ENCODE measurements around the gene STAG2. TPM values are rescaled to one million over a fixed set of nuclear protein-coding genes. Genes with fewer than 3 reads are reported as not detected.

STAG2 gene
- total RNA-seq, 2 experiments from 2014 or later, result 92.3 to 103 TPM

DNA sequence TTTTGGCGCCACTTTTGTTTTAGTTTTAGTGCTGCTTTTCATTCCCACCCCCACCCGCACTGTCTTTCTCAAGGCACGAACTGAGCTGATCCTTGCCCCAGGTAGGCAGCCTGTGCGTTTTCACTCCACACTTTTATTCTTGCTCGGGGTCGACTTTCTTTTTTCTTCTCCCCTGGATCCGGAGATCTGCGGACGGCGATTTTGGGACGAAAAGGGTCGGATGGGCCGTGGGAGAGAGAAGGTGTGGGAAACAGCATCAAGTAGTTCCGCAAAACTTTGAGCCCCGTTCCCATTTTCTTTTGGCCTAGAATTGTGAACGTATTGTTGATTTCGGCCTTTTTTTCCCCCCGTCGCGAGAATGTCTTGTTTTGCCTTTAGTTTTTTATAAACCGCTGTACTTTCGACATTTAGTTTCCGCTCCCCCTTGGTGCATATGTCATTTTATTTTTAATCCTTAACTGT, 531 bp downstream of the STAG2 start:
- no peak for DNase-seq

DNA sequence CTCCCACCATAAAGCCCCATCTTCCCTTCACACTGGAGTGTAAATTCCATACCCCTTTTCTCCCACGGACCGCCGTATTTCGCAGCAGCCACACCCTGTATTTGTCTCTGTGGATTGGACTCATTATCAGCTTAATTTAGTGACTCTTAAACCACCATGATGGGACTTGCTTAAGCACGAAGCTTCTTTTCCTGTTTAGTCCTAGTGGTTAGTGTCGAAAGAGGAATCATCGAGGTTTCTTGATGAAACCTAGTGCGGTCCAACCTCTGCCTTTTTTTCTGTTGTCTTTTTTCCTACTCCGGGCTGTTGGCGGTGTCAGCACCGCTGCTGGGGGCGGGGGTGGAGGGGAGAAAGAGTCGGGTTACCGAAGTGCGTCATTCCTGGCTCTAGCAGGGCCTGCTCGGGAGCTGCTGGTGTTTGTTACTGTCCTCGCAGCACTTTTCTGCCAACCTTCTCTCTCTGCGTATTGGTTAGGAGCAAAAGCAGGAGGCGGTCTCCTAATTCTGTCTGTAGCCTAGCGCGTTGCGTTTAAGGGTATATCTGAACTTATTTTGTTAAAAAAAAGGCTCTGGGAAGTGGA, 1.4 kb downstream of the STAG2 start:
- Mint-ChIP-seq H3K4me1 (peaks cover 24% of the 10 kb centered on the region), H3K27ac (peak overlapping the region; percentile 97), H3K27me3 (no peaks in the 10 kb centered on the region), H3K9me3 (no peaks in the 10 kb centered on the region), H3K4me3 (peak overlapping the region; percentile 94), H3K36me3 (peaks cover 10% of the 10 kb centered on the region)
- POLR2A ChIA-PET, result interaction anchor here (0.7 to 1.2 kb wide), 3 partner anchors 23 to 256 kb away, joined by 3 read pairs; no protein-coding TSS in a partner anchor
- DNase-seq, result peak; percentile 65
- ATAC-seq (ENCODE audit: low read depth), result peak; percentile 59

More for the DNA sequence above, 531 bp downstream of the STAG2 start:
- Mint-ChIP-seq H3K4me3 (peak overlapping the region; percentile 94), H3K27me3 (no peaks in the 10 kb centered on the region), H3K27ac (peak overlapping the region; percentile 97), H3K36me3 (peaks cover 10% of the 10 kb centered on the region), H3K9me3 (no peaks in the 10 kb centered on the region), H3K4me1 (peaks cover 24% of the 10 kb centered on the region)
- ATAC-seq (ENCODE audit: low read depth), result no peak
- POLR2A ChIA-PET, result interaction anchor here (0.6 kb wide), 1 partner anchor 865 kb away, joined by 4 read pairs; no protein-coding TSS in a partner anchor

DNA sequence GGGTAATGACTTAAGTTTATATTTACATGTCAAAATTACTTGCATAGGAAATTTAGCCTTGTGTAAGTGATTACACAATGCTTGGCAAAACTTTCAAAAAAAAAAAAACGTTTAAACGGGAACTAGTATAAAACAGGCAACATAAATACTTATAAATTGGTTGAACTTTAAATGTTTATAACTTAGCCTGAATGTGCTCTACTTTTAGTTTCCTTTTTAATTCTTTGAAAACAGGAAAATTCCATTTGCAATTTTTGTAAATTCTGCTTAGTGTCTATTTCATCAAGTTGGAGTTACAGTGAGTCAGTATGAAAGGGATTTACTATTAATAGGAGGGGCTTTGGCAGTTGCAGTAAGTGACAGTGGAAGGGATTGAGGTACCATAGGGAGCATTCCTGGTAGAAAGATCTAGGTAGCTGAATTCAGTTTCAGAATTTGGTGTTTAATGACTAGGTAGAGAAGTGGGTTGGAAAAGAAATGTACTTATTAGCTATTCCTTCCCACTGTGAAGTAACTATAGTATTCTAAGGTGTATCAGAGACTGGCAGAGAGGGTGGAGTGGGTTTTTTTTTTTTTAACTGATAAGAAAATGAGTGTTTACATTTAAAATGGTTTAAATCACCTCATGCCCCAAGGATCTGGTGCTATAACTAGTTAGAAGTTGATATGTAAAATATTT, 2.8 kb downstream of the STAG2 start:
- H3K4me1 Mint-ChIP-seq, result peaks cover 26% of the 10 kb centered on the region

DNA sequence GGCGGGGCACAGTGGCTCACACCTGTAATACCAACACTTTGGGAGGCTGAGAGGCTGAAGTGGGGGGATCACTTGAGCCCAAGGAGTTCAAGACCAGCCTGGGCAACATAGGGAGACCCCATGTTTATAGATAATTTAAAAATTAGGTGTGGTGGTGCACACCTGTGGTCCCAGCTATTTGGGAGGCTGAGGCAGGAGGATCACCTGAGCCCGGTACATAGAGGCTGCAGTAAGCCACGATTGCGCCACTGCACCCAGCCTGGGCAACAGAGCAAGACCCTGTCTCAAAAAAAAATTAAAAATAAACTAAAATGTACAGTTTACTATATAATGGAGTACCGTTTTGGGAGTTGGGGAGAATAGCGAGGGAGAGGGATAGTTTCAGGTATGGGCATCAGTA, 4.2 kb downstream of the STAG2 start:
- H3K27ac Mint-ChIP-seq, result no peak overlapping the region
- H3K4me1 Mint-ChIP-seq, result peaks cover 32% of the 10 kb centered on the region
- H3K9me3 Mint-ChIP-seq, result no peaks in the 10 kb centered on the region
- peaks cover 15% of the 10 kb centered on the region for H3K36me3 Mint-ChIP-seq
- no peak overlapping the region for H3K4me3 Mint-ChIP-seq
- no peak for DNase-seq
- no peak for ATAC-seq (ENCODE audit: low read depth)
- H3K27me3 Mint-ChIP-seq, result no peaks in the 10 kb centered on the region
- POLR2A ChIA-PET, result no interaction called here

More for the DNA sequence above, 2.8 kb downstream of the STAG2 start:
- DNase-seq, result no peak
- H3K4me3 Mint-ChIP-seq, result peak overlapping the region; percentile 94
- POLR2A ChIA-PET, result no interaction called here
- H3K27ac Mint-ChIP-seq, result peak overlapping the region; percentile 97
- peaks cover 10% of the 10 kb centered on the region for H3K36me3 Mint-ChIP-seq
- ATAC-seq (ENCODE audit: low read depth), result no peak
- no peaks in the 10 kb centered on the region for H3K27me3 Mint-ChIP-seq
- H3K9me3 Mint-ChIP-seq, result no peaks in the 10 kb centered on the region

DNA sequence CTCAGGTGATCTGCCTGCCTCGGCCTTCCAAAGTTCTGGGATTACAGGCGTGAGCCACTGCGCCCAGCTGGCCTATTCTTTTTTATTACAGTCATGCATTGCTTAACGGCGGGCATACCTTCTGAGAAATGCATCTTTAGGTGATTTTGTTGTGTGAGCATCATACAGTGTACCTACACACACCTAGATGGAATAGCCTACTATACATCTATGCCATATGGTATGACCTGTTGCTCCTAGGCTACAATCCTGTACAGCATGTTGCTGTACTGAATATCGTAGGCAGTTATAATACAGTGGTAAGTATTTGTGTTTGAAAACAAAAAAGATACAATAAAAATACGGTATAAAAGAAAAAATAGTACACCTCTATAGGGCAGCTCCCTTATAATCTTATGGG, 6.0 kb downstream of the STAG2 start:
- H3K4me1 Mint-ChIP-seq, result peaks cover 40% of the 10 kb centered on the region
- POLR2A ChIA-PET, result no interaction called here
- no peak for ATAC-seq (ENCODE audit: low read depth)
- no peak for DNase-seq
- peaks cover 11% of the 10 kb centered on the region for H3K36me3 Mint-ChIP-seq
- H3K27ac Mint-ChIP-seq, result no peak overlapping the region
- H3K9me3 Mint-ChIP-seq, result no peaks in the 10 kb centered on the region
- no peaks in the 10 kb centered on the region for H3K27me3 Mint-ChIP-seq
- H3K4me3 Mint-ChIP-seq, result no peak overlapping the region

DNA sequence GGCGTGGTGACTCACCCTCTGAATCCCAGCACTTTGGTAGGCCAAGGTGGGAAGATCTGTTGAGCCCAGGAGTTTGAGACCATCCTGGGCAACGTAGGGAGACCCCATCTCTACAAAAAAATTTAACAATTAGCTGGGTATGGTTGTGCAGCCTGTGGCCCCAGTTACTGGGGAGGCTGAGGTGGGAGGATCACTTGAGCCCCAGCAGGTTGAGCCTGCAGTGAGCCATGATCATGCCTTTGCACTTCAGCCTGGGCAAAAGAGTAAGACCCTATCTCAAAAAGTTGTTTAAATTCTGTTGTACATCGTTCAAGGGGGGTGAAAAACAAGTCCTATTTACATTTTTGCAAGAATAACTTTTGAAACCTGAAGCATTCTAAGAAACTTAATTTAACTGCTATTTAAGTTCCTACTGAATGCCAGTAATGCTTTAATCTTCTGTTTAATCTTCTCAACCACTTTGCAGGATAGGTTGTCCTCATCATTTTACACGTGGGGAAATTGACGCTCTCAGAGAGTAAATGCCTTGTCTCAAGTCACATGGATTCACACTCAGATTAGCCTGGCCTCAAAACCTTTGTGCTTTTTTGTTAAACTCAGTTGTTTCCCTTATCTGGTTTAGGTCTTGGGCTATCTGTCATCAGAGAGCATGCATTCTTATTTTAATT, 7.0 kb downstream of the STAG2 start:
- H3K27me3 Mint-ChIP-seq, result no peaks in the 10 kb centered on the region
- no peaks in the 10 kb centered on the region for H3K9me3 Mint-ChIP-seq
- H3K4me1 Mint-ChIP-seq, result peaks cover 40% of the 10 kb centered on the region
- peaks cover 11% of the 10 kb centered on the region for H3K36me3 Mint-ChIP-seq
- no peak overlapping the region for H3K27ac Mint-ChIP-seq
- no peak overlapping the region for H3K4me3 Mint-ChIP-seq
- ATAC-seq (ENCODE audit: low read depth), result no peak
- POLR2A ChIA-PET, result no interaction called here
- DNase-seq, result no peak

DNA sequence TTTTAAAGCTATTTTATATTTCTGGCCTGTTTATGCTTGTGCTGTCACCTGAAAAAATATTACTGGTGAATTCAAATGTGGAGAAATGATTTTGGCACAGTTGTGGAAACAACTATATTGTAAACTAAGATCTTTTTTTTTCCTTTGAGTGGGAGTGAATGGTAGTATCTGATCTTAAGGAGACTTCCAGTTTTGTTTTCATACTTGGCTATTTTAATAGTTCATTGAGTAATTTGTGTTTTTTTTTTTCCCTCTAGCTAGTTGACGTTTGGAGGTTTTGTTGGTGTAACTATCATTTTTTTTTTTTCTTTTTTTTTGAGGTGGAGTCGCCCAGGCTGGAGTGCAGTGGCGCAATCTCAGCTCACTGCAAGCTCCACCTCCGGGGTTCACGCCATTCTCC, 10.5 kb downstream of the STAG2 start:
- peaks cover 22% of the 10 kb centered on the region for H3K4me1 Mint-ChIP-seq
- POLR2A ChIA-PET, result no interaction called here
- no peak overlapping the region for H3K4me3 Mint-ChIP-seq

DNA sequence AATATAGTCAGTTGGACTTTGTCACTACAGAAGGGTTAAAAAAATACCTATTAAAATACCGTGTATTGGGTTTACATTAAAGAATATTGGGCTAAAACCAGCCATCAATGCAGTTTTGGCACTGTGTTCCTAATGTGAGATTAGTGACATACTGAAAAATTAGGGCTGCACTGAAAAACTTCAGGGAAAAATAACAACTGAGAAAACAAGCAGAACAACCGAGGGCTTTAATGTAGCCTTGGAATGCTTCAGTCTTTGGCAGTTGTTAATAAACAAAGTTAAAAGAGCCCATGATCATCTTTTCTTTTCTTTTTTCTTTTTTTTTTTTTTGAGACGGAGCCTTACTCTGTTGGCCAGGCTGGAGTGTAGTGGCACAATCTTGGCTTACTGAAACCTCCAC, 12.4 kb downstream of the STAG2 start:
- peaks cover 8% of the 10 kb centered on the region for H3K36me3 Mint-ChIP-seq
- H3K27ac Mint-ChIP-seq, result no peak overlapping the region
- H3K4me1 Mint-ChIP-seq, result peaks cover 22% of the 10 kb centered on the region
- no peaks in the 10 kb centered on the region for H3K27me3 Mint-ChIP-seq
- no peak overlapping the region for H3K4me3 Mint-ChIP-seq
- no peak for DNase-seq
- no peaks in the 10 kb centered on the region for H3K9me3 Mint-ChIP-seq
- POLR2A ChIA-PET, result no interaction called here
- no peak for ATAC-seq (ENCODE audit: low read depth)

More for the DNA sequence above, 10.5 kb downstream of the STAG2 start:
- H3K36me3 Mint-ChIP-seq, result peaks cover 8% of the 10 kb centered on the region
- no peak overlapping the region for H3K27ac Mint-ChIP-seq
- ATAC-seq (ENCODE audit: low read depth) (no peak), DNase-seq (no peak)
- no peaks in the 10 kb centered on the region for H3K9me3 Mint-ChIP-seq
- H3K27me3 Mint-ChIP-seq, result no peaks in the 10 kb centered on the region

DNA sequence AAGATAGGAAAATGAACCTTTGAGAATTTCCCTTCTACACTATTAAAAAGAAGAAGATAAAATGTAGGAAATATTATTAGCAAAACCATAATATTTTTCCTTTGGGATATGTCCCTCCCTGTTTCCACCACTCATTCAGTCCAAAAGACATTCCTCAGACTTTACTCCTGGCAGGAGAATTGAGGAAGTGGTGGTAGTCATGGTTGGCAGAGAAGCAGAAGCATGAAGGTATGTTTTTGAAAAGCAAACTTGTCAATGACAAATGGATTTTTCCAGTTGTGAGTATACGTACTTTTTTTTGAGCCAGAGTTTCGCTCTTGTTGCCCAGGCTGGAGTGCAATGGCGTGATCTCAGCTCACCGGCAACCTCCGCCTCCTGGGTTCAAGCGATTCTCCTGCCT, 13.7 kb downstream of the STAG2 start:
- H3K4me1 Mint-ChIP-seq, result peaks cover 21% of the 10 kb centered on the region
- ATAC-seq (ENCODE audit: low read depth) (no peak), DNase-seq (no peak)
- no peak overlapping the region for H3K27ac Mint-ChIP-seq
- POLR2A ChIA-PET, result no interaction called here
- no peaks in the 10 kb centered on the region for H3K27me3 Mint-ChIP-seq
- no peaks in the 10 kb centered on the region for H3K9me3 Mint-ChIP-seq
- H3K36me3 Mint-ChIP-seq, result peaks cover 6% of the 10 kb centered on the region
- no peak overlapping the region for H3K4me3 Mint-ChIP-seq

DNA sequence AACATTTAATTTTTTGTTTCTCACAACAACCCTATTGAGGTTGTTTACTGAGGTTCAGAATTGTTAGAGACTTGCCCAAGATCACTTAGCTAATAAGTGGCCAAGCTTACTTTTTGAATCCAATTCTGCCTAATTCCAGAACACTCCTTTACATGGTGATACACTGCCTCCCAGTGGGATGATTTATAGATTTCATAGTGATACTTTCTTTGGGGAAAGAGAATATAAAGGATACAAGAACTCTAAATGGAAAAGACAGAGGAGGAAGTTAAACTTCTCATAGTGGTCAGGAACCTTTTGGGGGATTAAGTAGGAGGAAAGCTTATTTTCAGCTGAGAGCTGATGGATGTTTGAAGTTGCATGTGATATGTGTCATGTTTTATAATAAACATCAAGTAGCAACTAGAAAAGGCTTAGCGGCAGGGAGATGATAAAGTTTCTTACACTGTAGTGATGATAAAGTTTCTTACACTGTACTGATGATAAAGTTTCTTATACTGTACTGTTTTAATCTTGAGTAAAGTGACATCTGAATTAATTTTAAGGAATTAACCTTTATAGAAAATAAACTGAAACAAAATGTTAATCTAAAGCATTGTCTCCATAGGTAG, 15.3 kb downstream of the STAG2 start:
- H3K9me3 Mint-ChIP-seq, result no peaks in the 10 kb centered on the region
- POLR2A ChIA-PET, result no interaction called here
- ATAC-seq (ENCODE audit: low read depth) (no peak), DNase-seq (no peak)
- H3K4me1 Mint-ChIP-seq, result peaks cover 15% of the 10 kb centered on the region
- peak overlapping the region; percentile 52 for H3K27ac Mint-ChIP-seq
- H3K36me3 Mint-ChIP-seq, result peaks cover 2% of the 10 kb centered on the region
- H3K27me3 Mint-ChIP-seq, result no peaks in the 10 kb centered on the region
- H3K4me3 Mint-ChIP-seq, result no peak overlapping the region

DNA sequence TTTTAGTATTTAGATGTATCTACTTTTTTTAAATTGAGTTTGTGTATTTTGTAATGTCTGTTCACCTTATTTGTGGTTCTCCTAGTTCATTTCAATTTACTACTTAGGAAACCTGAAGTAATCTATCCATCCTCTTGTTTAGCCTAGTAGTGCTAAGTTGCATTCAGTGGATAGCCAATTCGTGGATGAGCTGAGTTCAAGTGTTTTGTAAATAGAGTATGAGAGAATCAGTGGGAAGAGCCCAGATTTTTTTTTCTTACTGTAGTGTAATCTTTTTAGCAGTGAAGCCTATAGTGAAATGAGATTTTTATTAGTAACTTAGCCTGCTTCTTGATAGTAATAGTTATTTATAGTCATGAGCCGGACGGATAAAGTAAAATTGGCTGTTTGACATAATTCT, 21.7 kb downstream of the STAG2 start:
- ATAC-seq (ENCODE audit: low read depth), result no peak
- H3K4me1 Mint-ChIP-seq, result peaks cover 22% of the 10 kb centered on the region
- no peaks in the 10 kb centered on the region for H3K27me3 Mint-ChIP-seq
- H3K36me3 Mint-ChIP-seq, result peaks cover 6% of the 10 kb centered on the region
- no peaks in the 10 kb centered on the region for H3K9me3 Mint-ChIP-seq
- no peak for DNase-seq
- no peak overlapping the region for H3K4me3 Mint-ChIP-seq
- POLR2A ChIA-PET, result interaction anchor here (0.7 kb wide), 1 partner anchor 26 kb away, joined by 6 read pairs; no protein-coding TSS in a partner anchor
- no peak overlapping the region for H3K27ac Mint-ChIP-seq

DNA sequence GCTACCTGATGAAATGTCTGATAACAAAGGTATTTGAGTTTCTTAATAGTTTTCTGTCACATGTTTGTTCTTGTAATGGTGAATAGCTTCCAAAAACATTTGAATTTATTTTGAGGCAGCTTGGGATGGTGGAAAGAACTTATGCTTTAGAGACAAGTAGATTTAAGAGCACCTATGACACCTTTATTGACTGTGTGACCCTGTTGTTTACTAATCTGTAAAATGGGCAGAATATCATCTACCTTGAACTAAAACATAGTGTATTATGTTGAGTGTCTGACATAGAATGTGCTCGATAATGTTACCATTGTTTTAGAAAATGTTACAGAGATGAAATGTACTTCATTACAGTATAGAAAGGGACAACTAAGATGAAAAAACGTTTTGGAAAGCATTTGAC, 24.9 kb downstream of the STAG2 start:
- no peaks in the 10 kb centered on the region for H3K27me3 Mint-ChIP-seq
- POLR2A ChIA-PET, result interaction anchor here (0.8 kb wide), 1 partner anchor 24 kb away, joined by 3 read pairs; no protein-coding TSS in a partner anchor
- H3K36me3 Mint-ChIP-seq, result peaks cover 6% of the 10 kb centered on the region
- H3K27ac Mint-ChIP-seq, result no peak overlapping the region
- peaks cover 35% of the 10 kb centered on the region for H3K4me1 Mint-ChIP-seq
- no peak overlapping the region for H3K4me3 Mint-ChIP-seq
- H3K9me3 Mint-ChIP-seq, result no peaks in the 10 kb centered on the region
- no peak for ATAC-seq (ENCODE audit: low read depth)
- no peak for DNase-seq

DNA sequence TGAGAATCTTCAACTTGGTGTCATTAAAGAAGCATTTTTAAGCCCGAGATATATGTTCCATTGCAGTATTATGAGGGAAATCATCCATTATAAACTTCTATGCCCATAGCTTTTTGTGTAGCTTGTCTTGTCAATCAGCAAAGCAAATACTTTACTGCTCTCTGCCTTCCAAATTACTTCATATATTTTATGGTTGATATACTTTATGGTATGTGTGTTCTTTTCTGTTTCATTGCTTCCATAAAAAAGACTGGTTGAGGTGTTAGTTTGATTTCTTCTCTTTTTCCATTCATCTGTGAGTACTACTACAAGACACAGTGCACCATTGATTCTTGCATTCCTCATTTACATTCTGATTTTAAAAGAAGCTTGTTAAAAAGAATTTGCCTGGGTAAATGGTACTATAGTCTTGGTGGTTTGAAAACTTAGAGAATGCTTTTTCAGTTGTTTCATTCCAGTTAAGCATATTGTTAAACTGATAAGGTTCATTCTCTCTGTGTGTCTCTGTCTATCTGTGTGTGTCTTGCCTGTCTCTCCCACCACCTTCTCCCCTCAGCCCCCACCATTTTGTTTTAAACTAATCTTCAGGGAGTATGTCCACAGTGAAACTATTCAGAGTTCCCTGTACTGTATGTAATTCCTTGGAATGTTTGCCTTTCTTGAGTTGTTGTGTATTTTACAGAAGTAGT, 27.1 kb downstream of the STAG2 start:
- no peak for DNase-seq
- Mint-ChIP-seq H3K36me3 (peaks cover 7% of the 10 kb centered on the region), H3K9me3 (no peaks in the 10 kb centered on the region), H3K27ac (no peak overlapping the region), H3K4me3 (no peak overlapping the region), H3K27me3 (no peaks in the 10 kb centered on the region), H3K4me1 (peaks cover 30% of the 10 kb centered on the region)
- POLR2A ChIA-PET, result no interaction called here
- no peak for ATAC-seq (ENCODE audit: low read depth)

All from activated naive CD8-positive, alpha-beta T cell treated with anti-CD3 and anti-CD28 coated beads, Interleukin-2, amount 10 ng/mL, durations not matched to agents 7 days and 5 days (primary cell).